NCI-H524 (cell line): ENCODE data around the gene ARID1B.

ENCODE experiments used
- DNase-seq, 2 experiments: peaks; one replicate each; lab custom pipeline; 2025; lab: John Stamatoyannopoulos, UW

Gene ARID1B

DNA sequence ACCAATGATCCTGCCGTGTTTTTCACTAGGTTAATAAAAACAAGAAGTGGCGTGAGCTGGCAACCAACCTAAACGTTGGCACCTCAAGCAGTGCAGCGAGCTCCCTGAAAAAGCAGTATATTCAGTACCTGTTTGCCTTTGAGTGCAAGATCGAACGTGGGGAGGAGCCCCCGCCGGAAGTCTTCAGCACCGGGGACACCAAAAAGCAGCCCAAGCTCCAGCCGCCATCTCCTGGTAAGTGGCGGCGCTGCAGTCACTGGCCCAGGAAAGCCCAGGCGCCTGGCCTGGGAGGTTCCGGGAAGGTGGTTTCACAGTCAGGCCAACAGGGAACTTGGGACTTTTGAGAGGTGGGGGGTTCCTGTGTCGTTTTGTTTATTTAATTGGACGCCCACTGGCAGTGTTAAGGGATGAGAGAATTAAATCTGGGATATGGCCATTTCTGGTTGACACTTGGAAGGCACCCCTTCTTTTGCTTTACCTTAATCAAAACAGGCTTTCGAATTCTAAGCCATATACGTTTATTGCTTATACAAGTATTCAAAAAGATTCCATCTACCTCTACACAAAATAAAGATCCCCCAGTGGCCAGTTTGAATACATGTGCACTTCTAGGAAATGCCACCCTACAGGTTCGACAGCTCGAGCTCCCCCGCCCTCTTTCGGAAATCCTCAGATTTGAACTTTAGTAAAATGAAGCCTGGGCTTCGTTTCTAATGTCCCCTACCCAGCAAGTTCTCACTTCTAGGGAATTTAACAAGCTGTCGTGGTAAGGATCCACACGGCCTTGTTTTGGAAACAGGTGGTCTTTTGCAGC, 407.2 kb downstream of the ARID1B start:
- peak in 1 of 2 experiments; percentile 61 for DNase-seq

GRCh38 chr6:157185171-157185570, 408.0 kb downstream of the ARID1B start:
- no peak for DNase-seq

GRCh38 chr6:157185986-157186385, 408.8 kb downstream of the ARID1B start:
- no peak for DNase-seq

- no peak for DNase-seq
Observed at GRCh38 chr6:157186785-157187181, 409.6 kb downstream of the ARID1B start.

DNA sequence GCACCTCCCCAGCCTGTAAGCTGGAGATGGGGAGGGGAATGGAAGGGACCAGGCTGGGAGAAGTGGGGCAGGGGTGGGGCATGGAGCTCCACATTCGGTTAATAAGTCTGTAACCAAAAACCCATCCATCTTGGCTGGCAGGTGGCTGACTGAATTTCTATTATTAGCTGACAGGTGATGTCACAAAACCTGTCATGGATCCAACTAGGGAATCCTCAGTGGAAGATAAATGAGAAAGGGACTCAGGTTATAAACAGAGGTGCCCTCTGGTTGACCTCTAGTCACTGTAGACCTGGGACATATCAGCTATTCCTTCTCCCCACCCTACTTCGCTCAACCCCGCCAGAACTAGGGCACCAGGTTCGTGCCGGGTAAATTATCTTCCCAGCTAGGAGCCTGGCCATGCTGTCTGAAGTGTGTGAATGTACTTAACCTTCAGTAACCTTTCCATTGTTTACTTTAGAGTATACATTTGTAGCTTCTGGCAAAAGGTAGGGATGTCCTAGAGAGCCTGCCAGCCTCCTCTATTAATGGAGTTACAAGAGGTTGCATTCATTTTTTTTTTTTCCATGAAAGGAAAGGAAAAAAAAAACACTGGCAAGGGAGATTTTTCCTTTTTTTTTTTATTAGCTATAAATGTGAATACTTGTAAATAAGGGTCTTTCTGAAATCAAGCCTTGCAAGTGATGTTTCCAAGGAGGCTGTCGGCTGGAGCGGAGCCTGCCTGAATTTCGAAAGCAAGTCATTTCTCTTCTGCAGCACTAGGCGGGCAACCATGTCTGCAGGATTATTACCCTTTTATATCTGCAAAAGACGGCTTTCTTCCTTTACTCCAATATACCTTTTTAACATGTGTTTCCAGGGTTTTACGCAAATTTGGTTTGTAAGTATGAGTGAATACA, 410.3 kb downstream of the ARID1B start:
- DNase-seq, result peak; percentile 89 to 97

- DNase-seq, result no peak
Observed at GRCh38 chr6:157188213-157188612, 411.0 kb downstream of the ARID1B start.

DNA sequence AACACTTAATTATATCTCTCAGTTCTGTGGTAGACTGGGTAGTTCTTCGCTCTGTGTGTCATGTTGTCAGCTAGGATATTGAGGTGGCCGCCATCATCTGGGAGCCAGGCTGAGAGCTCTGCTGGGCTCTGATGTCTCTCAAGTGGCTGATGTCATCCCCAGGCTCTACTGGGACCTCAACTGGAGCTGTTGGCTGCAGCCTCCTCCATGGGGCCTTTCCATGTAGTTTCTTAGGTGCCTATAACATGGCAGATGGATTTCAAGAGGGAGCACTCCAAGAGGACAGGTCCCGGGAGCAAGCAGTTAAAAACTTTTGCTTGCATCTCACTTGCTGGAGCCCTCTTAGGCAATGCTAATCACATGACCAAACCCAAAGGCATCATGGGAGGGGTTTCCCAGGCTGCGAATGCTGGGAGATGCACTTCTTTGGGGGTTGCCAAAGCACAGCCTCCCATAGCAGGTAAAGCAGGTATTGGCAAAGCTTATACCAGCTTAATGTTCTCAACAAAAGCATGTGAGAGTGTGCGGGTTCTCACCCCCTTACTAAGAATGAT, 416.3 kb downstream of the ARID1B start:
- no peak for DNase-seq

DNA sequence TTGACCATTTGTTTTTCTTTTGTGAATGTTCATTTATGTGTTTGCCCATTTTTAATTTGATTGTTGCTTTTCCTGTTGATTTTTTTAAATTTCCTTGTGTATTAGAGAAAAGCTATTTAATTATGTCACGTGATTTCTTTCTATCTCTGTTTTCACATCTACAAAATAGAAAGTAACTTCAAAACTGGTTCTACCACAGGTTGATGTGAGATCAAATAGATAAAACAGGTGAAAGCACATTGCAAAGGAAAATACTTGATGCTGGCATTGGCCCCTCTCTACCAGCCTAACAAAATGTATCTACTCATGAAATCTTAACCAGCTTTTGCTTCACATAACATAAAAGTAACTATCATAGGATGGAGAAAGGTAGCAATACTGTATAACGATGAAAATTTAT, 416.9 kb downstream of the ARID1B start:
- DNase-seq, result no peak

DNA sequence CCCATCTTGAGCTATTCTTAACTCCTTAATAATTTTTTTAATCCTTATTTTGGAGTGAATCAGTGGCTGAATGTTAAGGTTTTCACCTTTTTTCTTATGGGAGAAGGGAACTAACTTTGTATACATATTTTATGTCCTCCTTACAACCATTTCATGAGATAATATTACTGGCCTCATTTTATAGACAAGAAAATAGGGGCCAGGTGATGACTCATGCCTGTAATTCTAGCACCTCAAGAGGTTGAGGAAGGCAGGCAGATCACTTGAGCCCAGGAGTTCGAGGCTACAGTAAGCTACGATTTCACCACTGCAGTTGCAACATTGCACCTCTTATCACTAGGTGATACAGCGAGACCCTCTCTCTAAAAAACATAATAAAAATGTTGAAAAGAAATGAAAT, 417.5 kb downstream of the ARID1B start:
- no peak for DNase-seq

GRCh38 chr6:157196391-157196790, 419.2 kb downstream of the ARID1B start:
- DNase-seq, result no peak

GRCh38 chr6:157198425-157199279, 421.5 kb downstream of the ARID1B start:
- peak; percentile 88 to 98 for DNase-seq

- no peak for DNase-seq
Observed at GRCh38 chr6:157200117-157200516, 422.9 kb downstream of the ARID1B start.

DNA sequence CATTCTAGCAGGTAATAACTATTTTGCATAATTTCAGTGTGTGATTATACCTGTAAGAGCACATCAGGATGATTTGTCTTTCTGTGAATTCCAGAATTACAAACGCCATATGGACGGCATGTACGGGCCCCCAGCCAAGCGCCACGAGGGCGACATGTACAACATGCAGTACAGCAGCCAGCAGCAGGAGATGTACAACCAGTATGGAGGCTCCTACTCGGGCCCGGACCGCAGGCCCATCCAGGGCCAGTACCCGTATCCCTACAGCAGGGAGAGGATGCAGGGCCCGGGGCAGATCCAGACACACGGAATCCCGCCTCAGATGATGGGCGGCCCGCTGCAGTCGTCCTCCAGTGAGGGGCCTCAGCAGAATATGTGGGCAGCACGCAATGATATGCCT, 423.4 kb downstream of the ARID1B start:
- no peak for DNase-seq

- no peak for DNase-seq
Observed at GRCh38 chr6:157201083-157201482, 423.9 kb downstream of the ARID1B start.

DNA sequence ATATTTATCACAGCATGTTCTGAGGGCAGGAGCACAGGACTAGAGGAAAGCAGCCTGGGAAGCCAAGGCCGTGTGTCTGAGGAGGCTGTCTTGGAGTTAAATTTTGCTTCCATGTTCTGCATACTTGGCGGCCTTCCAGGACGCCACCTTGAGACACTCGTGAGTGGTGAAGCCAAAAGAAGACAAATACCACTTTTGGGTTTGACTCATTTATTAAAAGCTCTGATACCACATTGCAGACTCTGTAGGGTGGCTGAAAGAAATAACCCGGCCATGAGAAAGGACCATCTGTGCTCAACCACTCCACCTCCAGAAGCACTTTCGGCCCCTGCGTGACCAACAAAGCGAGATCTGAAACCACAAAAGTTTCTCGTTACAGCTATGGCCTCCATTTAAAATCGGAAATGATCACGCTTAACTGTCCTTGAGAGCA, 426.1 kb downstream of the ARID1B start:
- peak in 1 of 2 experiments; percentile 53 for DNase-seq

DNA sequence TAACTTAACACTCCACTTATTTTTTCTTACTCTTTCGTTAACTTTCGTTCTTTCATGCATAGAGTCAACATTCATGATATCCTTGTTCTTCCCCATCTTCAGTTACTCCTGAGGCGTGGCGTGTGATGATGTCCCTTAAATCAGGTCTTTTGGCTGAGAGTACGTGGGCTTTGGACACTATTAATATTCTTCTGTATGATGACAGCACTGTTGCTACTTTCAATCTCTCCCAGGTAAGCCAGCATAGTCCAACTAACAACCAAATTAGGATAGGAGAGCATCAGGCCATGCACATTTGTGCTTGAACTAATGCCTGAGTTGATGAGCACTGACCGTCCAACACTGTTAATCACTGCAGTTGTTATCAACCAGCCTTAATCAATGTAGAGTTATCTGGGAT, 426.6 kb downstream of the ARID1B start:
- no peak for DNase-seq

- no peak for DNase-seq
Observed at GRCh38 chr6:157205473-157206358, 428.5 kb downstream of the ARID1B start.

DNA sequence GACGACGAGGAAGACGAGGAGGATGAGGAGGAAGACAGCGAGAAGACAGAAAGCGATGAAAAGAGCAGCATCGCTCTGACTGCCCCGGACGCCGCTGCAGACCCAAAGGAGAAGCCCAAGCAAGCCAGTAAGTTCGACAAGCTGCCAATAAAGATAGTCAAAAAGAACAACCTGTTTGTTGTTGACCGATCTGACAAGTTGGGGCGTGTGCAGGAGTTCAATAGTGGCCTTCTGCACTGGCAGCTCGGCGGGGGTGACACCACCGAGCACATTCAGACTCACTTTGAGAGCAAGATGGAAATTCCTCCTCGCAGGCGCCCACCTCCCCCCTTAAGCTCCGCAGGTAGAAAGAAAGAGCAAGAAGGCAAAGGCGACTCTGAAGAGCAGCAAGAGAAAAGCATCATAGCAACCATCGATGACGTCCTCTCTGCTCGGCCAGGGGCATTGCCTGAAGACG, 429.2 kb downstream of the ARID1B start:
- DNase-seq, result no peak

- DNase-seq, result no peak
Observed at GRCh38 chr6:157207521-157208076, 430.4 kb downstream of the ARID1B start.

DNA sequence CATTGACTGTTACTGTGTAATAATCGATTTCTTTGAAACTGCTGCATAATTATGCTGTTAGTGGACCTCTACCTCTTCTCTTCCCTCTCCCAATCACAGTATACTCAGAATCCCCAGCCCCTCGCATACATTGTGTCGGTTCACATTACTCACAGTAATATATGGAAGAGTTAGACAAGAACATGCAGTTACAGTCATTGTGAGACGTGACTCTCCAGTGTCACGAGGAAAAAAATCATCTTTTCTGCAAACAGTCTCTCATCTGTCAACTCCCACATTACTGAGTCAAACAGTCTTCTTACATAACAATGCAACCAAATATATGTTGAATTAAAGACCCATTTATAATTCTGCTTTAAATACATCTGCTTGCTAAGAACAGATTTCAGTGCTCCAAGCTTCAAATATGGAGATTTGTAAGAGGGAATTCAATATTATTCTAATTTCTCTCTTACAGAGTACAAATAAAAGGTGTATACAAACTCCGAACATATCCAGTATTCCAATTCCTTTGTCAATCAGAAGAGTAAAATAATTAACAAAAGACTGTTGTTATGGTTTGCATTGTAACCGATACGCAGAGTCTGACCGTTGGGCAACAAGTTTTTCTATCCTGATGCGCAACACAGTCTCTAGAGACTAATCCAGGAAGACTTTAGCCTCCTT, 432.8 kb downstream of the ARID1B start:
- no peak for DNase-seq
